Activated CD4-positive, alpha-beta memory T cell treated with anti-CD3 and anti-CD28 coated beads for 36 hours (primary cell): ENCODE results near the gene NUDT5. TPM values are rescaled to one million over a fixed set of nuclear protein-coding genes. Genes with fewer than 3 reads are reported as not detected.

Experiments used
- CTCF ChIA-PET: fragments of 350-600 bp; sonication (Branson Sonifier 250); formaldehyde crosslinking; loops from one replicate; lab custom pipeline; 2021; ENCODE audit warnings: antibody characterized with exemption, inconsistent platforms; lab: Charles Lee
- POLR2A ChIA-PET: fragments of 350-600 bp; sonication (Branson Sonifier 250); formaldehyde crosslinking; loops from one replicate; lab custom pipeline; 2021; ENCODE audit warnings: antibody characterized with exemption; lab: Charles Lee
- DNase-seq: peaks from one replicate; pipeline ENCODE4 v3.0.0-alpha.2; 2020
- H3K27ac Mint-ChIP-seq: one replicate; pipeline ENCODE4 v1.8.0; 2021; ENCODE audit warnings: mixed read lengths
- H3K27me3 Mint-ChIP-seq: one replicate; pipeline ENCODE4 v1.8.0; 2021; ENCODE audit warnings: mixed read lengths
- H3K36me3 Mint-ChIP-seq: one replicate; pipeline ENCODE4 v1.8.0; 2021; ENCODE audit warnings: mixed read lengths
- H3K4me1 Mint-ChIP-seq: one replicate; pipeline ENCODE4 v1.8.0; 2021; ENCODE audit warnings: low read depth, mixed read lengths
- H3K4me3 Mint-ChIP-seq: one replicate; pipeline ENCODE4 v1.8.0; 2021; ENCODE audit warnings: mild to moderate bottlenecking, mixed read lengths
- H3K9me3 Mint-ChIP-seq: one replicate; pipeline ENCODE4 v1.8.0; 2021; ENCODE audit warnings: mixed read lengths
- intact Hi-C: fragments of 100-400 bp; cut with micrococcal nuclease; formaldehyde crosslinking; loops from one replicate; pipeline ENCODE4 v1.15.1; 2023
- total RNA-seq, 2 experiments: library from RNA; stranded (reverse); gene quantifications; one replicate each; pipeline ENCODE4 v1.2.3, GENCODE V29; 2021

NUDT5 gene
- total RNA-seq, 2 experiments from 2014 or later: 115 to 118 TPM

GRCh38 chr10:12225444-12225843 is 29.8 kb upstream of the NUDT5 start:
- H3K27me3 Mint-ChIP-seq: no peaks in the 10 kb centered on the region
- DNase-seq: no peak
- H3K4me1 Mint-ChIP-seq: peaks cover 2% of the 10 kb centered on the region
- intact Hi-C loops: no loop called here
- H3K36me3 Mint-ChIP-seq: peaks cover 33% of the 10 kb centered on the region
- H3K27ac Mint-ChIP-seq: no peak overlapping the region
- no peaks in the 10 kb centered on the region for H3K9me3 Mint-ChIP-seq
- H3K4me3 Mint-ChIP-seq: no peak overlapping the region
- POLR2A ChIA-PET: no interaction called here
- CTCF ChIA-PET: interaction anchor here (2.4 kb wide), 1 partner anchor 10 kb away, joined by 17 read pairs; no protein-coding TSS in a partner anchor

DNA sequence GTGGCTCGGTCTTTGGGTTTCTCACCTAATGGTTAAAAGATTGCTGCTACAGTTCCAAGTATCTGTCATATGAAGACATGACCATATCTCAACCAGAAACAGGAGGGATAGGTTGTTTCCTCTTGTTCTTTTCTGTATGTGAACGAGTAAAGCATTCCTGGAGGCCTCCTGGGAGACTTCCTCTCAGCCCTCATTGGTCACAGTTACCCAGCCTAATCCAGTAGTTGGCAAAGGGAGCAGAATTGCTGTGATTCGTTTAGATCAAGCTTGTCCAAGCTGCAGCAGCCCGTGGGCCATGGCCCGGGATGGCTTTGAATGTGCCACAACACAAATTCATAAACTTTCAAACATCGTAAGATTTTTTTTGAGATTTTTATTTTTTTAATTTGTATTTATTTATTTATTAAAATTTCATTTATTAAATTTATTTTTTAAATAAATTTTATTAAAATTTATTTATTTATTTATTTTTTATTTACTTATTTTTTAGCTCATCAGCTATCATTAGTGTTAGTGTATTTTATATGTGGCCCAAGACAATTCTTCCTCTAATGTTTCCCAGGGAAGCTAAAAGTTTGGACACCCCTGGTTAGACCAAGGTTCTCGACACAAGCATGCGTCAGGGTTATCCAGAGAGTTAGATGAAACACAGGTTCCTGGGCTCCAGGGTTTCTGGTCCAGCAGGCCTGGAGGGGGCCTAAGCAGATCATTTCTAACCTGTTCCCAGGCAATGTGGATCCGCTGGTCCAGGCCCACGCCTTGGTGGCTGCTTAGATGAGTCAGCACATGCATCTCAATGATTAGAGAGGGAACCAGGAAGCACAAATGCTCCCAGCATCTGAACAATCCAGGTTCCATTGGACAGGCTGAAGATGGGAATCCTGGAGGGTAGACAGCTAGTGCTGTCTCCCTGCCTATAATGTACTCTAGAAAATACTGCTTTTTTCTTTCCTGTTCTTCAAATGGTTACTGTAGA is 25.9 kb upstream of the NUDT5 start:
- no peaks in the 10 kb centered on the region for H3K9me3 Mint-ChIP-seq
- POLR2A ChIA-PET: no interaction called here
- no peak overlapping the region for H3K4me3 Mint-ChIP-seq
- peaks cover 2% of the 10 kb centered on the region for H3K4me1 Mint-ChIP-seq
- intact Hi-C loops: no loop called here
- peaks cover 44% of the 10 kb centered on the region for H3K36me3 Mint-ChIP-seq
- no peak for DNase-seq
- peak overlapping the region; percentile 51 for H3K27ac Mint-ChIP-seq
- H3K27me3 Mint-ChIP-seq: no peaks in the 10 kb centered on the region
- CTCF ChIA-PET: interaction anchor here (0.6 kb wide), 1 partner anchor 435 kb away, joined by 3 read pairs; no protein-coding TSS in a partner anchor

DNA sequence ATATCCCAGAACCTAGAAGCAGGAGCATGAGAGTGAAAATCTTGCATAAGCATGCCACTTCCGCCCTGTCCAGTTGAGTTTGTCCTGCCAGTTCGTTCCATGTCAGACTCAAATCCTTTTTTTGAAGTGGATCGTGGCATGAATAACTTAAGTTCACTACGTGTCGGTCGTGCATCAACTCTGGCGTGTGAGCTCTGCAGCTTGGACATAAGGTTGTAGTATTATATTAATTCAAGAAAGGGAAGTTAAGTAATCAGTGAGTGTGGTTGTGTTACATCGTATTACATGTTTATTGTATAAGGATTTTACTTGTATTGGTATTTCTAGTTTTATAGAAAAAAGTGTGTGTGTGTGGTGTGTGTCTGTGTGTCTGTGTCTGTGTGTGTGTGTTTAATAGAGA is 23.3 kb upstream of the NUDT5 start:
- intact Hi-C loops: no loop called here
- CTCF ChIA-PET: no interaction called here

GRCh38 chr10:12214763-12215218 is 19.1 kb upstream of the NUDT5 start:
- Mint-ChIP-seq H3K4me1 (peaks cover 16% of the 10 kb centered on the region), H3K4me3 (peak overlapping the region; percentile 41)
- intact Hi-C loops: no loop called here

More for the DNA sequence above, 23.3 kb upstream of the NUDT5 start:
- peaks cover 43% of the 10 kb centered on the region for H3K36me3 Mint-ChIP-seq
- H3K27me3 Mint-ChIP-seq: no peaks in the 10 kb centered on the region
- peaks cover 16% of the 10 kb centered on the region for H3K4me1 Mint-ChIP-seq
- POLR2A ChIA-PET: no interaction called here
- no peaks in the 10 kb centered on the region for H3K9me3 Mint-ChIP-seq
- no peak for DNase-seq
- H3K27ac Mint-ChIP-seq: no peak overlapping the region
- no peak overlapping the region for H3K4me3 Mint-ChIP-seq

GRCh38 chr10:12214093-12214492 is 18.4 kb upstream of the NUDT5 start:
- ChIA-PET CTCF (interaction anchor here (0.6 to 4.0 kb wide), 38 partner anchors 8 to 874 kb away, joined by 3 to 36 read pairs (median 4); partner anchors contain the start of genes CDC123 and NUDT5), POLR2A (interaction anchor here (0.6 kb wide), 1 partner anchor 469 kb away, joined by 4 read pairs; no protein-coding TSS in a partner anchor)
- Mint-ChIP-seq H3K4me3 (no peak overlapping the region), H3K4me1 (peaks cover 16% of the 10 kb centered on the region), H3K27me3 (no peaks in the 10 kb centered on the region), H3K27ac (peak overlapping the region; percentile 79), H3K36me3 (peaks cover 45% of the 10 kb centered on the region), H3K9me3 (no peaks in the 10 kb centered on the region)
- DNase-seq: no peak
- intact Hi-C loops: no loop called here

More at GRCh38 chr10:12214763-12215218, 19.1 kb upstream of the NUDT5 start:
- peak overlapping the region; percentile 79 for H3K27ac Mint-ChIP-seq
- H3K36me3 Mint-ChIP-seq: peaks cover 45% of the 10 kb centered on the region
- H3K9me3 Mint-ChIP-seq: no peaks in the 10 kb centered on the region
- POLR2A ChIA-PET: interaction anchor here (0.6 to 1.5 kb wide), 2 partner anchors 19 to 469 kb away, joined by 4 read pairs; partner anchors contain the start of genes CDC123 and NUDT5
- H3K27me3 Mint-ChIP-seq: no peaks in the 10 kb centered on the region
- DNase-seq: peak; percentile 15
- CTCF ChIA-PET: interaction anchor here (0.6 to 4.0 kb wide), 47 partner anchors 10 to 874 kb away, joined by 3 to 36 read pairs (median 4); partner anchors contain the start of genes CDC123 and NUDT5

DNA sequence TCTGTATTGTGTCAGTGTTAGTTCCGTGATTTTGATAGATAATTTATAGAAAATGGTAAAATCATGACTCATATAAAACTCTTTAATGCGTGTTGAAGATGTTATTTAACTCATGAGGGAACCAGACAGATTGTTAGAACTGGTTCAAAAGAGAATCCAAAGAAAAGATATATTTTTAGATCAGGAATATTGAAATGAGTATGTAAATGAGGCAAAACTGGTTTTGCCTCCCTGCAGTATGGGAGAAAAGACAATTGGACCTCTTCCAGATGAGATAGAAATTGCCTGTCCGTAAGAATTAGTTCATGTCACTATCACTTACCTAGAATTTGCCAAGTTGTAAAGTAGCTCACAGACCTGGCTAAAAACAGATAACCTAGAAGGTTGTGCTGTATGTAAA is 17.9 kb upstream of the NUDT5 start:
- no peaks in the 10 kb centered on the region for H3K9me3 Mint-ChIP-seq
- intact Hi-C loops: no loop called here
- ChIA-PET CTCF (interaction anchor here (0.7 to 4.0 kb wide), 18 partner anchors 11 to 654 kb away, joined by 3 to 36 read pairs (median 8); partner anchors contain the start of genes CDC123 and NUDT5), POLR2A (no interaction called here)
- H3K27ac Mint-ChIP-seq: no peak overlapping the region
- no peaks in the 10 kb centered on the region for H3K27me3 Mint-ChIP-seq
- H3K36me3 Mint-ChIP-seq: peaks cover 44% of the 10 kb centered on the region
- no peak overlapping the region for H3K4me3 Mint-ChIP-seq
- no peak for DNase-seq
- peaks cover 16% of the 10 kb centered on the region for H3K4me1 Mint-ChIP-seq

- CTCF ChIA-PET: interaction anchor here (0.9 to 1.4 kb wide), 4 partner anchors 9 to 52 kb away, joined by 3 to 4 read pairs (median 3); no protein-coding TSS in a partner anchor
- Mint-ChIP-seq H3K27me3 (no peaks in the 10 kb centered on the region), H3K9me3 (no peaks in the 10 kb centered on the region), H3K4me3 (no peak overlapping the region), H3K27ac (no peak overlapping the region), H3K36me3 (peaks cover 42% of the 10 kb centered on the region), H3K4me1 (peaks cover 16% of the 10 kb centered on the region)
- intact Hi-C loops: no loop called here
- POLR2A ChIA-PET: interaction anchor here (0.5 kb wide), 1 partner anchor 8 kb away, joined by 4 read pairs; no protein-coding TSS in a partner anchor
- DNase-seq: no peak
Measured at GRCh38 chr10:12212454-12212853, 16.8 kb upstream of the NUDT5 start.

GRCh38 chr10:12208460-12208859 is 12.8 kb upstream of the NUDT5 start:
- no peaks in the 10 kb centered on the region for H3K9me3 Mint-ChIP-seq
- H3K4me1 Mint-ChIP-seq: peaks cover 9% of the 10 kb centered on the region
- CTCF ChIA-PET: no interaction called here
- no peak overlapping the region for H3K27ac Mint-ChIP-seq
- POLR2A ChIA-PET: no interaction called here
- H3K27me3 Mint-ChIP-seq: no peaks in the 10 kb centered on the region
- intact Hi-C loops: no loop called here
- H3K36me3 Mint-ChIP-seq: peaks cover 37% of the 10 kb centered on the region
- DNase-seq: no peak
- no peak overlapping the region for H3K4me3 Mint-ChIP-seq

- ChIA-PET POLR2A (no interaction called here), CTCF (no interaction called here)
- Mint-ChIP-seq H3K36me3 (peaks cover 37% of the 10 kb centered on the region), H3K9me3 (no peaks in the 10 kb centered on the region), H3K27ac (no peak overlapping the region), H3K4me3 (no peak overlapping the region), H3K4me1 (peaks cover 17% of the 10 kb centered on the region), H3K27me3 (no peaks in the 10 kb centered on the region)
- no peak for DNase-seq
- intact Hi-C loops: no loop called here
Measured at GRCh38 chr10:12207114-12207513, 11.4 kb upstream of the NUDT5 start.

- no peaks in the 10 kb centered on the region for H3K9me3 Mint-ChIP-seq
- no peak for DNase-seq
- H3K27me3 Mint-ChIP-seq: no peaks in the 10 kb centered on the region
- H3K27ac Mint-ChIP-seq: no peak overlapping the region
- intact Hi-C loops: no loop called here
- H3K36me3 Mint-ChIP-seq: peaks cover 32% of the 10 kb centered on the region
- no peak overlapping the region for H3K4me3 Mint-ChIP-seq
- ChIA-PET POLR2A (interaction anchor here (0.6 kb wide), 1 partner anchor 136 kb away, joined by 3 read pairs; no protein-coding TSS in a partner anchor), CTCF (no interaction called here)
- peaks cover 28% of the 10 kb centered on the region for H3K4me1 Mint-ChIP-seq
Measured at GRCh38 chr10:12205082-12205481, 9.4 kb upstream of the NUDT5 start.

GRCh38 chr10:12202226-12202625 is 6.5 kb upstream of the NUDT5 start:
- Mint-ChIP-seq H3K36me3 (peaks cover 29% of the 10 kb centered on the region), H3K9me3 (no peaks in the 10 kb centered on the region), H3K4me3 (no peak overlapping the region), H3K27me3 (no peaks in the 10 kb centered on the region), H3K27ac (no peak overlapping the region), H3K4me1 (peaks cover 47% of the 10 kb centered on the region)
- POLR2A ChIA-PET: no interaction called here
- DNase-seq: no peak
- CTCF ChIA-PET: interaction anchor here (1.1 to 2.3 kb wide), 2 partner anchors 12 to 14 kb away, joined by 5 to 9 read pairs; no protein-coding TSS in a partner anchor
- intact Hi-C loops: no loop called here
